Fibroblast of peridontal ligament (primary cell): ENCODE data around the gene WDR91.

Experiments
- DNase-seq: peaks from one replicate; pipeline ENCODE4 v3.0.0-alpha.2; 2010; ENCODE audit errors: extremely low read depth

The WDR91 gene

DNA sequence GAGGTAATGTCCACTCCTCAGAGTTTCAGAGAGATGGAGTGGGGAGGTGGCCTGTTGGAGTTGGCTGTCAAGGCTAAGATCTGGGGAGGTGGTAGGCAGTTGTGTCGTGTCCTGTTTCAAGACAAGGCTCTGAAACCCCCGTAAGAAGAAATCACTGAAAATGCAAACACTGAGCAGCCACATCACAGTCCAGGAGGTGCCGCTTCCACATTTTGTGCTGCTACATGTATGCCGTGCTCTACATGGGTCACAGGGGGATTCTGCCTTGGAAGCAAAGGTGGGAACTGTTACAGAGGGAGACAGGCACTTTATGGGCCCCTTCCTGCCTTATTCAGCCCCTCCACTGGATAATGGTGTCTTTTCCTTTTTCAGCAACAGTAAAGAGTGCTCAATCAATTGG is 11.9 kb downstream of the WDR91 start:
- no peak for DNase-seq

DNA sequence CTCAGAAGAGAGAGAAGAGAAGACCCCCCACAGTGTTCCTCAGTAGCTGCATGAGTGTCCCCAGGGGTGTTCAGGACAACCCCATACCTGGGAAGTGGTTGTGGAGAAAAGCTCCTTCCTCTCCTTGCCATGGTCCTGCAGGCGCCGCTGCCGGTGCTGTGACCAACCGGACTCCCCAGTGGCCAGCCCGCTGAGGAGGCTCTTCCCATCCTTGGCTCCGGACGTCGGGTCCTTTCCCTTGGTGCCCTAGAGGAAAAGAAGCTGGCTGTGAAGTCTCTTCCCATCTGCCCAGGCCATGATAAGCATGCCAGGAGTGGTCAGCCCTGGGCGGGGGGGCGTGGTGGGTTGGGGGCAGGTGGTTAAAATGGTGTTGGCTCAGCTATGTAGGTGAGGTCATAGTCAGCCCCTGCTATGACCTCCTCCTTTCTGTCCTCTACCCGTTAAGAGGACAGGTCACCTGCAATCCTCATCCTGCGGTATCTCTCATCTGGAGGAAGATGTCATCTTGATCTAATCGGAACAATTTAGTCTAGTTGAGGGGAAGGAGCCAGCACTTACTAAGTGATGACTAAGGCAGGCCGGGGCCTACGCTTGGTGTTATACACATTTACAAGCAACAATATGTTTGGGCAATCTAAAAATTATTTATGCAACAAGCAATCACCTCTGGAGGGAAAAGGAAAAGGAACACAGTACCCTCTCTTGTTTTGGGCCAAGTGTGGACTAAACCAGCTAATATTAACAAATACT is 13.2 kb downstream of the WDR91 start:
- DNase-seq = no peak

DNA sequence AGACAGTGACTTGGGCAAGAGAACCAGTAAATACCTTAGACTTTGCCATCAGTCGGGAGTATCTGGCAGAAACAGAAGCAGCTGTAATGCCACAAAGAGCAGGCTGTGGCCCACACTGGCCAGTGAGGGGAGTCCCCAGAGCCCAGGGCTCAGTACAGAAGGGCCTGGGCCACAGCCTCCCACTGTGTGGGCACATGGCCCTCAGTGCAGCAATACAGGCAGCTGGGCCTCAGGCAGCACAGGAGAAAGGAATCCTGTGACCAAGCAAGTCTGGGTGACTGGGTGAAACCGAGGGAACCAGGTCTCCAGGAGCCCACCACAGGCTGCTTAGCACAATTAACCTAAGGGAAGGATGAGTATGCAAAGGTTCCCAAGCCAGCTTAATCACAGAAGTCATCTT is 14.0 kb downstream of the WDR91 start:
- DNase-seq = no peak

DNA sequence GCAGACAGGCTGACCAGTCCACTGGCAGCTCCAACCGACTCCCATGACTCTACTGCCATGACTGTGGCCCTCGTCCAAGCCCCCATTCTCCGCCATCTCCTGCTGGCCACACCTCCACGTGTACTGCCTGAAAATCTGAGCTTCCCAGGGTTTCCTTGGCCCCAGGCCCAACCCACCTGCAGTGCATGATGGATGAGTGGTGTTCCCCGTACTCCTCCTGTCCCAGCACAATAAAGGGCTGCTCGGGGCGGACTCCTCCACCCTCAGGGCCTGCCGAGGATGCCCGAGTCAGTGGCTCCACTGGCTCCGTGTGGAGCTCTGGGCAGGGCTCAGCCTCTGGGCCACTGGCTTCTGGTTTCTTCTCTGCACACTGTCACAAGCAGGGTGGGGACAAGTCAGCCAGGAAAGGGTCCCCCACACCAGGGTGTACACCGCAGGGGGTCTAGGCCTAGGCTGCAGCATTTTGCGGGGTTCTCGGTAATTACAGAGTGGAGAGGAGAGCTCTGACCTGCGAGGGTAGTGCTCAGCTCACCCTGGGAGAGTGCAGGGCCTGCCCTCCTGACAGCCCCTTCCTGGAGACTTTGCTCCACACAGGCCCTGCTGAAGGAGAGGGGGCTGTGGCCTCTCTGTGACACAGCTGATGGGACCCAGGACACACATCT is 15.2 kb downstream of the WDR91 start:
- DNase-seq = no peak

DNA sequence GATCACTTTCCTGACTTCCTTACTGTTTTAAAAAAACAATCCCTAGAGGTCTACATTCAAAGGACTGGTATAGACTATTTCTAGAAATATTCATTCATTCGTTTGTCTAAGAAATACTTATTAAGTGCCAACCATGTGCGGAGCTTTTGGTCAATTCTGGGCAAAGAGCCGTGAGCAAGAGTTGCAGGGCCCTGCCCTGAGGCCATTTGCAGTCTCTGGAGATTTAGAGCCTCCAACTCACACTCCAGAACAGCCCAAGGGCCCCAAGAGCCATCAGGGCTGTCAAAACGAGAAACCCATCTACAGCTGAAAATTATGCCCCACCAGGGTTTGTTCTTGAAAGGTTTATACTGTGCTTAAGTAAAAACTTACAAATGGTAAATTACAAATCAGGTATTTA is 16.2 kb downstream of the WDR91 start:
- DNase-seq = no peak

DNA sequence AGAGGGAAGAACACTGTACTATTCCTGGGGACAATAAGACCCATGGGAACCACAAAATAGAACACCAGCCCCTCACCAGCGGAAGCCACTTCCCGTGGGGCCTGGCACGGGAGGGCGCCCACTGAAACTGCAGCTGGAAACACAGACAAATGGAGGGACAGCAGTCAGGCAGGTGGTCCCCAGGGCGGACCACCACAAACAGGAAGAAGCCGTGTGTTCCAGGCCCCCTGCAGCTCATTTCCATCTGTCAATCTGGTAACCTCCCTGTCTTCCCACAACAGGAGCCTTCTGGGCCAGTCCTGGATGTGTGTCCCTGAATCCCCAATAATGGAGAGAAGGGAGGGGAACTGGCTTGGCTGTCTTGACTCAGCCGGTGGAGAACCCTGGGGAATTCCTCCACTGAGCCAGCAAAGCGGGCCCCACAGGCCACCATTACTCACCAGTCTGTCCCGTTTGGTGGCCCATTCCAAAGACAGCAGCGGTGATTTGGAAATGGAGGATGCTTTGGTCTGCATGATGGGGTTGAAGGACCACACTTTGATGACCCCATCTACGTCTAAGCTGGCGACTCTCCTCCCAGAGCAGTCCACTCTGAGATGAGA is 16.7 kb downstream of the WDR91 start:
- no peak for DNase-seq

DNA sequence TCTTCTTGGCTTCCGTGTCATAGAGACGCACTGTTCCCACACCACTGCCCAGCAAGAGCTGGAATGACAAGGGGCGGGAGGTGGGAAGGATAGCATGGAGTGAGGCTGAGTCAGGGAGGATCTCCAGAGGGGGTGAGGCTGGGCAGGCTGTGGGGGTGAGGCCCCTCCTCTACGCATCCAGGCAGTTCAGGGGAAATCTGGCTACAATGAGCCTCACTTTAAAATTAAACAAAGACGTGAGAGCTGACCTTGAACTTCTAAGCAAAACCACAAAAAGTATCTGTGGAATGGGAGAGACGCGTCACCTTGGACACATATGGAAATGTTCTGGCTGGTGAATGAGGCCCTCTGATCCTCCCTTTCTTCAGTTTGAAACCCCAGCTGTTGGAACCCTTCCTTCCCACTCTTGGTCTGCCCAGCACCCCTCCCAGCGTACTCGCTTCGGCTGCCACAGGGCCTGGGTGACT is 17.7 kb downstream of the WDR91 start:
- peak; percentile 92 for DNase-seq

DNA sequence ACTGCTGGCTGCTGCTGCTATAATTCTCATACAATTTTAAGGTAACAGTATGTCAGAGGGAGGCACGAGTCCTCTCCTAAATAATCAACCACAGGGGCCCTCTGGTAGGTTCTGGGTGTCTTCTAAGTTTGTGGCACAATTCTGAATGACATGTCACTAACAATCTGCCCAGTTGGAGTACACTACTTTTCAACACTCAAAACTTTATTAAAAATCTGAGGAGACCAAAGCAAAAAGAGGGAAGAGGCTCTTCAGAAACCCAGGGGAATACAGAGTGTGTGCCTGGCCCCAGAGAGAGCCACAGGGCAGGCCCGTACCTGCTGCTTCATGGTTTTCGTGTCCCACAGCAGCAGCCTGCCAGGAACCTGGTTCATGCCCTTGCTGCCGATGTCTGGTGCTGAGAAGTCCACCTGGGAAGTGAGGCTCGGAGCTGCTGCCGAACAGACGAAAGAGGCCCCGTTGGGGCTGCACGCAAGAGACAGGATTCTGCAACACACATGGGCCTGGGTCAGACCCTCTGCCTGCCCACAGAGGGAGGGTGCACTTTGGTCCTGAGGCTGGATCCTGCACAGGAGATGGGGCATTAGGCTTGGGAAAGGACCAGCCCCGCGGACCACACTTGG is 18.3 kb downstream of the WDR91 start:
- no peak for DNase-seq

DNA sequence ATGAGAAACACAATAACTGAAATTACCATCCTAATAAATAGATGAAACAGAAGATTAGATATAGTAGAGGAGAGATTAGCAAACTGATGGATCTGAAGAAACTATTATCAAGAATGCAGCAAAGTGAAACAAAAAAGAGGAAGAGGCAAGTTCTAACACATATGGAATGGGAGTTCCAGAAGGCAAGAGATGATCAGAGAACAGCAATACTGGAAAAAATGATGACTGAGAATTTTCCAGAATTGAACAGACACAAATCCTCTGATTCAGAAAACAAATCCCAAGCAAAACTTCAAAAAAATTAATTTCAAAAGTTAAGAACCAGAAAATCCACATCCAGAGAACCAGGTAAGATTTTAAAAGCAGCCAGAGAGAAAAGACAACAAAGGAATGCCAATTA is 20.6 kb downstream of the WDR91 start:
- no peak for DNase-seq

DNA sequence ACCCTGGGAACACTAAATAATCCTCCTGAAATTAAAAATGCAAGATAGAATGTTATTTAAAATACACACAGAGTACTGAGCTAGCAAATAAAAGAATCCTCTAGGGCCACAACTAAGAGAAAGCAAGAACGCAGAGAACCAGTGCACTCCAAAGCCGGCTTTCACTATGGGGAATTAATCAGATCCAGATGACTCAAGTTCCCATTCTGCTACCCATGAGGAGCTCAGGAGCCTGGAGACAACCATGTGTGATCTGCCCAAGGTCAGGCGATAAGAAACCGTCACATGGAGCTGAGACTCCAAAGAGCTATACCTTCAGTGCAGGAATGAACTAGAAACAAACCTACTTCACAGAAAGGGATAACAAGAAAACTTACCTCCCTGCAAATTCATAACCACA is 21.4 kb downstream of the WDR91 start:
- peak; percentile 81 for DNase-seq

DNA sequence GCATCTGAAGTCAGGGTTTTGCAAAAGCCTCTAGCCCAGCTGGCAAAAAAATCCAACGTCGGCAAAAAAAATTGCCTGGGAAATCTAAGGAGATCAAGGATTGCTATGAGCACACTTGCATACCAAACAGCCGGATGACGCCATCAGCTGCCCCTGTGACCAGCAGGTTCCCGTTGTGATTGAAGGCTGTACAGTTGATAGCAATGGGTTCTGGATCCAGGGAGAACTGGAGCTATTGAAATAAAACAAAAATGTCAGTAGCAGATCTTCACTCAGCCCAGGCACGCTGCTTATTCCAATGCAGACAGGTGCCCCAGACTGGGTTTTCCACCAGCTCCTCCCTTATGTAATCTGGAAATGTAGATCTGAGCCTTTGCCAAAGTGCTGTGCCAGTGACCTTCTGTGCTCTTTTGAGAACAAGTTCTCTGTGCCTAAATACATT is 22.1 kb downstream of the WDR91 start:
- DNase-seq = no peak

DNA sequence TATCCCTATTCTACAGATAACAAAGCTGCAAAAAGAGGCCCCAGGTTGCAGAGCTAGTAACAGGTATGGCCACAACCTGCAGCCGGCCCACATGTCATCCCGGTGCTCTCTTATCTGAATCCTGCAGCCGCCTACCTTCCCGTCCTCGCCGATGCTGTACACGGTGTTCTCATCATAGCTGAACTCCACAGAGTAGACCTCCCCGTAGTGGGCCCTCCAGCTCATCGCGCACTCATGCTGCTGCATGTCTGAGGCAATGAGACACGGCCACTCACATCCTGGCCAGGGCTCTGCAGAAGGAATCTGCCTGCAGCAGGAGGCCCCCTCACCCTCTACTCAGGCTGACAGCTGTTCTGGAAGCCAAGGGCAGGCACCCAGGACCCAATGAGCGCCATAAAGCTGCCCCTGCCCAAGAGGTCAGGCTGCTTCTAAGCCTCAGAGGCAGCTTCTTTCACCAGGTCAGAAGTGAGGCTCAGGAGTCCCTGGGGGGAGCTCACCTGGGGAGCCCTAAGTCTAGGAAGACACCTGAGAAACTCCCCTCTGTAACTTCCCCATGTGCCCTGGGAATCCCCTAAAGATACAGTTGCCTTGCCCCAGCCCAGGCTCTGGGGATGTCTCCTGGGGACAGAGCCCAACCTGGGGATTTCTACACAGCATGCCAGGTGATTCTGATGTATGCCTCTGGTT is 22.9 kb downstream of the WDR91 start:
- no peak for DNase-seq

DNA sequence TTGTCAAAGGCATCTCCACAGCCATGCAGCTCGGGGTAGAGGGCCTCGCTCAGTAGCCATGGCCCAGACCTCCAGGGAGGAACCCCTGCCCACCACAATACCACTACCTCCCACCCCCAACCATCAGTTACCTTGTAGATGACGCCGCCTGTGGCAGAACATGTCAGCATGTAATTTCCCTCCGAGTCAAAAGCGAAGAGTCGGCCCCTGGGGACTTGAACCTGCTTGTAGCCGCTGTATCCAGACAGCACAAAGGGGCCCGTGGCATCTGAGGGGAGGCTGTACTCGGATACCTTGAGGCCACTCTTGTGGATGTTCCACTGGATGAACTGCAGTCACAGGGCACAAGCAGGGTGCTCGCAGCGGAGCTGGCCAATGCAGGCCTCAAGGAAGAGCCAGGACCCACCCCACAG is 24.5 kb downstream of the WDR91 start:
- DNase-seq = no peak

DNA sequence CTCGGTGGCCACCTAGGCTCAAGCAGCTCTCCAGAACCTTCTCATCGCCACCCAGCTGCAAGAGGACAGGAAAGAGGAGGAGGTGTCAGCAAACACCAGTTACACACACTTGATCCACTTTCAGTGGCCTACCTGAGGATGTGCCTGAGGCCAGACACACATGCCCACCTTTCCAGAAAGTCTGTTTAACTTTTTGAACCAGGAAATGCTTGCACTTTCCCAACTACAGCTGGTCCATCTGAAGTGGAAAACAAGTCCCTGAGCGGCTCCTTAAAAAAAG is 25.1 kb downstream of the WDR91 start:
- no peak for DNase-seq

DNA sequence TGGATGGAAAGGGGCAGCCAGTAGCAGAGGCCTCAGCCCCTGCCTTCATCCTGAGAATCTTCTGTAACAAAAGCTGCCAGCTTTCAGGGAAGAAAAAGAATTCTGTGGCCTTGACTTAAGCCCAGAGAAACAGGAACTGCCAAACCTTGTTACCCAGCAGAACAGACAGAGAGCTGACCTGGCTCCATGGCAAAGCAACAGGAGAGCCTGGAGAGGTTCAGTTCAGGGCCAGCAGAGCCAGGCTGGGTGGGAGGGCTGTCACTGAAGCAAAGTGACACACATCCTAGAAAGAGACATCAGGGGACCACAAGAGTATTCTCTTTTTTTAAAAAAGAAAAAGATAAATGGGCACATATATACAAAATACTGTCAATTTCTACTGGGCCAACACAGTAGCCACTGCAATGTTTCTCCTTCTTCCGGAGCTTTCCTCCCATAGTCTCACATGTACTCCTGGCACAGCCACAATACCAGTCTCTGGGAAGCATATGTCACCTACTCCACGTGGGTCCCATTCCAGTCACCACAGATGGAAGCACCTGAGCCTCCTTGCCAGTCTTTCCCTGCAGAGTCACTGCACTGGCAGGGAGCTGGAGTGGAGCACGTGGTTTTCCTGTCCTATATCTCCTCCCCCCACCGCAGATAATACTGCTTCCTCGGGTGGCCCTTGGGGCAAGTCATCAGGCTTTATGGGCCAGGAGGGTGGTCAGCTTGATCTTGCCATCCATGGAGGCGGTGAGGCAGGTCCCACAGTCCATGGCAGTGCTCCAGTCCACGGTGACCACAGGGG is 25.7 kb downstream of the WDR91 start:
- DNase-seq = no peak

DNA sequence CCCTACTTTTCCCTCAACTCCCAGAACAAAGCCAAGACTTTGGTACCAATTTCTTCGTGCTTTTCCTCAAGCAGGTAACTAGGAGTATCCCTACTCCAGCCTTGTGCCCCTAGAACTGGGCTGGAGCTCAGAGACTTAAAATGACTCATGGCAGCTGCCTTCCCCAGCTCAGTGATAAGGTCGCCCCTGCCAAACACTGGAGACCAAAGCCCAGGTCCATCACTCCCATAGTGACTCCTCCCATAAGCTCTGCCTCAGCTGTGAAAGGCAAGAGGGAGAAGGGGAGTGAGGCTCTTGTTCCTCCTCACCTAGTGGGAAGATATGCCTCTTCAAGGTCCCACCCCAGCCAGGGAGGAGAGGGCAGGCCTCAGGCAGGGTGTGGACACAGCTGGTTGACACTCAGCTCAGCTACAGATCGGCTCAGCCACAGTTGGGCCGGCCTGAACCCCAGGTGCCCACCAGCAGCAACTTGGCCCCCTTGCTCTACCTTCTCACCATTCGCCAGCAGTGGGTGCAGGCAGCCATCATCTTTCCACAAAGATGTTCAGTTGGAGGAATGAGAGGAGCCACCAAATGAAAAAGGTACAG is 27.0 kb downstream of the WDR91 start:
- no peak for DNase-seq

DNA sequence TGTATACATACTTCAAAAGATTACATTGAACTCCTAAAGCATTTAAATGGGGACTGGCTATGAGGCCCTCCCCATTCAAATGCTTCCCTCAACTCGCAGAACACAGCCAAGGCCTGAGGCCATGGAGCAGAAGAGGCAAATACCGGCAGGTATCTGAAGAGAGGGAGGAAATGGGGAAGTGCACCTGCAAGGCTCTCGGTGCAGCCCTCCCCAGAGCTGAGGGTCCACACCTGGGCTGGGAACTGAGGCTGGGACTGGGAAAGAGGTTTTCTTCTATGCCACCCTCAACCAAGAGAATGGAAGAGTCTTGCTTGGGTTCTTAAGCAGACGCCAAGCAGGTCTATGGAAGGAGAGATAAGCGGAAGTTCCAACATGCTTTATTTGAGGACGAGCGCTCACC is 27.8 kb downstream of the WDR91 start:
- no peak for DNase-seq

DNA sequence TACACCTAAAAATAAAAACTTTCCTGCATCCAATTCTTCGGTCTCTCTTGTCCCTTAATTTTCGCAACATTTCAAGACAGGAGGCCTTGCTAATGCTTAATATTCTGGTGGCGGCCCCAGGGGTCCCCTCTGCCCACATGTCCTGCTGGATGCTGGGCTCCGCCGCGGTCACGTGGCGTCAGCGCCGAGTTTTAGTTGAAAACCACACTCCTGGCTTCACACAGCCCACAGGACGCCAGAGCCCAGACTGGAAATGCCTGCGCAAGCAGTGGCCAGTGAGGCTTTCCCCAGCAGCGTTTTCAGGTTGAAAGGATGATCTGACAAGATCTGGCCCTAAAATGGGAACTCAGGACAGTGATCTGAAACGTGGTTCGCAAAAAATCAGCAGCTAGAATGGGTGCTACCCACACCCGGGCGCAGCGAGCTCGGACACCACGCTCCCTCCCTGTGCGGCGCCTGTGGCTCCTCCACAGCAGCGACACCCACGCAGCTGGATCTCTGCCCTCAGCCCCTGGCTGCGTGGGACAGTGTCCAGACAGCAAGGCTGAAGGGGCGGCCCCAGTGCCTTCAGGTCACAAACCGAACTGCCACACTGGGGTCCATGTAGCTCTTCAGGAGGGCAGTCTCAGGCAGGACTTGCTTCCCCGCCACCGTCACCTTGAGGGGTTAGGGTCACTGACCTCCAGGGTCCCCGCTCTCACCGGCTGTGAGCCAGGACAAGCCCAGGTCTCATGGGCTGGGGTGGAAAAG is 29.2 kb downstream of the WDR91 start:
- no peak for DNase-seq

DNA sequence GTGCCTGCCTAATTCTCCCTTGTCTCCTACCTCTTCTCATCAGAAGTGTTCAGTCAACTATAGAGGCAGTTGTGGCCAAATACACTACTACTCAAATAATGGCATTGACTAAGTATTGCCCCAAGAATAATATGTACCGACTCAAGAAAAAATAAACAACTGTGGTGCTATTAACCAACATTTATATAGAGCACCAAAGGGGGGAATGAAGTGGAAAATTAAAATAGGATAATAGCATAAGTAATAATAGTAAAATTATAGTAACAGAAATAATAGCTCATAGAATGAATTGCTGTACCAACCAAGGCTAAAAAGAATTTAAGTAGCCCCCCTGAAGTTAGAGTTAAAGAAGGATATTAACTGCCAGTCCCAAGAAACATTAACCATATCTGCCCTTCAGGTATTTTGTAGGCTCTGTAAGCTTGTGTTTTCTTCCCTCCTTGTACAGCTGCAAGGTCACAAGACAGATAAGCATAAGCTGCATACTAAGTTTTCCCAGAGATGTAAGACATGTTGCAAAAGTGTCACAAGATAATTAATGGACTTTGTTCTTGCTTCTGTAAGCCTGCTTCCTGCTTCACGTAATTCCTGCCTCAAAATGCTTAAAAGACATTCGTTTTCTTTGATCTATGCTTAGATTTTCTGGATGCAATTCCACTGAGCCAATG is 29.9 kb downstream of the WDR91 start:
- DNase-seq = no peak

DNA sequence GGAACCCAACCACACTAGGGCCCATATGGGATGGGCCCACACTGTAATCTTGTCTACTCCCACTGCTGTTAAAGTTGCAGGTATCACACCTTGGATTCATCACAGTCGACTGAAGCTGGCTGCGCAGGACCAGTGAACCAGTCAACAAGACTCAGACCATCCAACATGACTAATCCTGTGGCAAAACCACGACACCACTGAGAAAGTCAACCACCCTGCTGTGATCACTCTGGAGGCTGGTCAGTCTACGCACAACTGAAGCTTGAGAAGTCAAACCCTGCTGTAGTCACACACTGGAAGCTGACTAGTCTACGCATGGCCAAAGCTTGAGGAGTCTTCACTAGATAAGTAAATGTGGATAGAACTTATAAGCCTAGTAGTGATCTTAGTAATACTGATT is 31.2 kb downstream of the WDR91 start:
- DNase-seq = no peak
